HG03060 (cell line): ENCODE results near the gene RSPH3.
A peak's percentile ranks its signal among the peaks of the same experiment; 100 is the strongest.
"Not testable (repeated sequence)": the region's sequence is repeated elsewhere in the genome, so short reads cannot be mapped to it uniquely, and the experiment has no call there.

Experiments used
- ATAC-seq: cut with Tn5 transposase; IDR thresholded peaks from one replicate; pipeline ENCODE4 v1.9.1; 2021; ENCODE audit warnings: low read depth, moderate number of reproducible peaks; ENCODE audit not compliant: unreplicated experiment

The RSPH3 gene

GRCh38 chr6:158999666-159000403 is at the start of gene RSPH3:
Gene RSPH3 (minus strand): TSS chr6:159000202. CDS start chr6:158999550, 652 bp downstream.
- ATAC-seq = peak; percentile 85

GRCh38 chr6:159047891-159048685 is 48.1 kb upstream of the RSPH3 start:
- no peak for ATAC-seq

GRCh38 chr6:159045801-159046200 is 45.8 kb upstream of the RSPH3 start:
- ATAC-seq = no peak

DNA sequence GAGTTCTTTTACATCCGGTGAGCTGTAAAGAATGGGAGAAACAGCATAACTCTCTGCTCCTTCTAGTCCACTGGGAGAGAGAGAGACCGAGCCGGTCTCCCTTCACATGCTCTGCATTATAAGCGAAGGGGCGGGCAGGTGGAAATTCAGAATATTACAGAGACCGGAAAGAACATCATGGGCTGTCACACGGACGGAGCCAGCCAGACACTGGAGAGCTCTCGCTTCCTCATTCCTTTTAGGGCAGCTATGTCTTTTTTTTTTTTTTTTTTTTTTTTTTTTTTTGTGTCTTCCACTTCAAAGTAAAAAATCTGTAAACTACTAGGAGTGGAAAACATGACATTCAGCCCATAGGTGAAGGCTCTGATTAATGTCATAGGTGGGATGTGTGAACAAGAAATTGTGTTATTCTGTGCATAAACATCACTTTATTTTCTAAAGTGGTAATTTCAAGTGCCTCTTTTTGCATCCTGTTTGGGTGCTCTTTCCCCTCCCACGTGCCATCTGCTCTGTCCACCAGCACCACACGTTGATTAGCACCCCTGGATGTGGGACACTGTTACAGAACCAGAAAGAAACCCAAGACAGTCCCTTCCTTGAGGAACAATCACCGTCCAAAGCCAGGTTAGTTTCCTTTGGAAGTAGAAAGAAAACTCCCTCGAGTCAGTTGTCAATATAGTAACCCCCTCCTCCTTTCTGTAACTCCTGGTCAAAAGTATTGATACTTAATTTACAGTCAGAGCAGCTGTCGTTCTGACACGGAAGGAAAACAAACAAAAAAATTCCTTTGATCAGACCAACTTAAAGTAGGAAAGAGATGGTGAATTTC is 45.1 kb upstream of the RSPH3 start, which contains the start of gene TAGAP:
TAGAP (minus strand) TSS at position 93 of the 829 bp plus-strand sequence. CDS start 845 bp downstream, outside the sequence.
- ATAC-seq = peak; percentile 60

DNA sequence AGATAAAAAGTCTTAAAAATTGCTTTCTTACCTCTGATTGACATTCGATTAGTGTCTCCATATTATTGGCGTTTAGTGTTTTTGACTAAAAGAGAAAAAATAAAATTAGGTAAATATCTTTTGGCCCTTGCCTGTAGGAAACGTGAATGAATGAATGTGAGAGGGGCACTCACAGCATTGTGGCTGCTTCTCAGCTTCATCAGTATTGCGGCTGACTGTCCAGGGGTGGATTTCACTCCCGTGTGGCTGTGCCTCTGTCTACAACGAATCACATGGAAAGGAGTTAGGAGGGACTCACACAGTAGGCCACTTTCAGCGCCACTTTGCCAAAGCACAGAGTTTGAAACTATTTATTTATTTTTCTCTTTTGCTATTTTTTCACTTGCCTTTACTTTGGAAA is 43.9 kb upstream of the RSPH3 start:
- no peak for ATAC-seq

- no peak for ATAC-seq
Measured at GRCh38 chr6:159043251-159043650, 43.2 kb upstream of the RSPH3 start.

DNA sequence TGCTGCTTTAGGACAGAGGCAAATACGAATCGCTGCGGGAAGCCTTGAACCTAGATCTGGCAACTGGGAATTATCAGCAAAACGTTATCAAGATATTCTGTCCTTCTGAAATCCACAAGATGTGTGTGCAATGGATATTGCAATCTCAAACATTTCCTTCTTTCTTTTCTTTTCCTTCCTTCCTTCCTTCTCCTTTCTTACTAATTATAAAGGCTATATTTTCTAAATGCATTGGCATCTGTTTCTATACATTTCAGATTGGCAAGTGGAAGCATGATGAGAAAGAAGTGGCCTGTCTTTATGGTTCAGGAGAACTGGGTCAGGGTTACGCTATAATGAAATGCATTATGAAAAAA is 42.8 kb upstream of the RSPH3 start:
- no peak for ATAC-seq

DNA sequence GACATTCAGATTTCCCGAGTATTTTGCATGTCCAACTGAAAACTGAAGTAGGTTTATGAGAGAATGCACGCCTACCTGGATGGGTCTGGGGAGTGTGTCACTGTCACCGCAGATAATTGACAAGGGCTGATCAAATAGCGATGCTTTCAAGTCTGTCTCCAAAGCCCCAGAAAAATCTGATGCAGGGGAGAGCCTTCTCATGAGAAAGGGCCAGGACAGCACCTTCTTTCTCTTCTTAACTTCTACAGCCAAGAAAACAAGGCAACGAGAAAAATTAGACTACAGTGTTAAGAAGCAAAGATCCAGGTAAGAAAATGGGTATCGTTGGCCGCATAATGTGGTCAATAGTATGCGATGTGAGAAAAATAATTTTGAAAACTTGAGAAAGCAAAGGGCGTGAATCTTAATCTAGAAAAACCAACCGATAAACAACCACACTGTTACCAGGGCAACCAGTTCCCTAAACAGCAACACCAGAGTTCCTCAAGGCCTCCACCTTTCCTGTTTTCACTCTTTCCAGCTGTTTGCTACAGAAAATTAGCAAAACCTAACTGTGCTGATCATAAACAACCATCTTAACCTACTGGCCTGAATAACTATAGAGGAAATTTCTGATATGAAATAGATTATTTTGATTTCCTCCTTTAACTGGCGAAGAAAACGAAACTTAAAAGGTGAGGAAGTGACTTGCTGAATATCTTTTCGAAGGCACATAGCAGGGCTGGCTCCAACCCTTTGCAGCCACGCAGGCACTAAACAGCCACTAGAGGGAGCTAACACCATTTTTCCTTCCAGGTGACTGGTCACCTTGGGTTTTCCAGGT is 42.2 kb upstream of the RSPH3 start:
- ATAC-seq = no peak

- no peak for ATAC-seq
Measured at GRCh38 chr6:159041181-159041580, 41.2 kb upstream of the RSPH3 start.

DNA sequence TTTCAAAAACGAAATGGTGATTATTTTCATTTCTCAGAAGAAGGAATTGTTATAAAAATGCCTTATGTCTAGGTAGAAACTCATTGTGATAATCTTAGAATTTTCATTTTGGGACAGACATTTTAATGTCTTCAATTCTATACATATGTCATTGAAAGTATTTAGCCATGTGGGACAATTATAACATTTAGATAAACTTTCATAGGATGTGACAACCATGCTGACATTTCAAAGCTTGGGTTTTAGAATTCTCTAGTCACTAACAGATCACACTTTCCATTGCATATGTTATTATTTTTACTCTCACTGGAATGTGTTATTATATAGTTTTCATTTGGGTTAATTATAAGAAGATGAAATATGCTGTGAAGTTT is 39.9 kb upstream of the RSPH3 start:
- no peak for ATAC-seq

GRCh38 chr6:159038914-159039884 is 39.2 kb upstream of the RSPH3 start:
- peak; percentile 70 for ATAC-seq

GRCh38 chr6:159038318-159038717 is 38.3 kb upstream of the RSPH3 start:
- not testable (repeated sequence) for ATAC-seq

GRCh38 chr6:159037756-159038290 is 37.8 kb upstream of the RSPH3 start:
- ATAC-seq = no peak

GRCh38 chr6:159036673-159037072 is 36.7 kb upstream of the RSPH3 start:
- no peak for ATAC-seq

- ATAC-seq = no peak
Measured at GRCh38 chr6:159035891-159036290, 35.9 kb upstream of the RSPH3 start.

GRCh38 chr6:159033160-159034049 is 33.4 kb upstream of the RSPH3 start:
- ATAC-seq = no peak

- ATAC-seq = no peak
Measured at GRCh38 chr6:159031846-159032245, 31.8 kb upstream of the RSPH3 start.

- no peak for ATAC-seq
Measured at GRCh38 chr6:159030168-159030567, 30.2 kb upstream of the RSPH3 start.
